Chondrocyte (in vitro differentiated cells): ENCODE measurements around the gene MATCAP1. TPM values are rescaled to one million over a fixed set of nuclear protein-coding genes. Genes with fewer than 3 reads are reported as not detected.
A peak's percentile ranks its signal among the peaks of the same experiment; 100 is the strongest.

Source experiments
- DNase-seq: peaks from one replicate; pipeline ENCODE4 v3.0.0; 2021; ENCODE audit warnings: mixed read lengths, low spot score
- H3K27ac Mint-ChIP-seq: one replicate; pipeline ENCODE4 v1.8.0; 2021; ENCODE audit warnings: mild to moderate bottlenecking, moderate library complexity, mixed read lengths; ENCODE audit not compliant: unreplicated experiment
- H3K27me3 Mint-ChIP-seq: 2 replicates; pipeline ENCODE4 v1.8.0; 2021; ENCODE audit warnings: low read depth, mixed read lengths
- H3K36me3 Mint-ChIP-seq: 2 replicates; pipeline ENCODE4 v1.8.0; 2021; ENCODE audit warnings: low read depth, mixed read lengths
- H3K4me1 Mint-ChIP-seq: 2 replicates; pipeline ENCODE4 v1.8.0; 2021; ENCODE audit warnings: low read depth, mild to moderate bottlenecking, mixed read lengths
- H3K4me3 Mint-ChIP-seq: one replicate; pipeline ENCODE4 v1.8.0; 2021; ENCODE audit warnings: mild to moderate bottlenecking, moderate library complexity, mixed read lengths; ENCODE audit not compliant: unreplicated experiment
- H3K9me3 Mint-ChIP-seq: 2 replicates; pipeline ENCODE4 v1.8.0; 2021; ENCODE audit warnings: low read depth, mixed read lengths
- total RNA-seq: library from RNA; stranded (reverse); gene quantifications from 3 replicates; pipeline ENCODE4 v1.2.1, GENCODE V29; 2021
- TF ChIP-seq, protein P1 (sequence below): fragments of 200-600 bp; sonication (generic); IDR thresholded peaks from 2 replicates; pipeline ENCODE4 v1.5.0; 2021; ENCODE audit warnings: antibody characterized with exemption, mild to moderate bottlenecking, moderate library complexity

MATCAP1 gene
- total RNA-seq, 1 donor from 2014 or later = 29.9 TPM

DNA sequence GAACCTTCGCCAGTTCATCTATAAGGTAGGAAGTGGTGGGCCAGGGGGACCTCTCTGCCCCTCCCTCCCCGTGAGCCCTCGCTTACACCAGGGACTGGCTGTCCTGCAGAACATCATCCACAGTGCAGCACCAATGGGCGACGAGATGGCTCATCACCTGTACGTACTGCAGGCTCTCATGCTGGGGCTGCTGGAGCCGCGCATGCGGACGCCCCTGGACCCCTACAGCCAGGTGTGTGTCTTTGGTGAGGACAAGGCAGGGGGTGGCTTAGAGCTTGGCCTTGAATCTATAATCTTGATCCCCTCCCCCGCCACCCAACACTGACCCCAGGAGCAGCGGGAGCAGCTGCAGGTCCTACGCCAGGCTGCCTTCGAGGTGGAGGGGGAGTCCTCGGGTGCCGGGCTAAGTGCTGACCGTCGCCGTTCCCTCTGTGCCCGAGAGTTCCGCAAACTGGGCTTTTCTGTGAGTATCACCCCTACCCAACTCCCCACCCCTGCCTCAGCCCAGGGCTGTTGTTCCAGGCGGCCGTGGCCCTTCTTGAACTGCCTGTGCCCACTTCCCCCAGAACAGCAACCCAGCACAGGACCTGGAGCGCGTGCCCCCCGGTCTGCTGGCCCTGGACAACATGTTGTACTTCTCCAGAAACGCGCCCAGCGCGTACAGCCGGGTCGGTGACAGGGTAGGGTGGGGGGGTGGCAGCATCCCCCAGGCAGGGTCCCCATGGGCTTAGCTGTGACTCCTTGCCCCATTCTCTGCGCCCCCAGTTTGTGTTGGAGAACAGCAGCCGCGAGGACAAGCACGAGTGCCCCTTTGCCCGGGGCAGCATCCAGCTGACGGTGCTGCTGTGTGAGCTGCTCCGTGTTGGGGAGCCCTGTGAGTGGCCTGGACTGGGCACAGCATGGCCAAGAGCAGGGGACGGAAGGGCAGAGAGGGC lies 17.9 kb upstream of the MATCAP1 start:
- H3K4me3 Mint-ChIP-seq = no peak overlapping the region
- H3K27me3 Mint-ChIP-seq = no peaks in the 10 kb centered on the region
- H3K9me3 Mint-ChIP-seq = no peaks in the 10 kb centered on the region
- DNase-seq = no peak
- H3K27ac Mint-ChIP-seq = no peak overlapping the region
- peaks cover 9% of the 10 kb centered on the region for H3K36me3 Mint-ChIP-seq
- TF ChIP-seq, protein P1, sequence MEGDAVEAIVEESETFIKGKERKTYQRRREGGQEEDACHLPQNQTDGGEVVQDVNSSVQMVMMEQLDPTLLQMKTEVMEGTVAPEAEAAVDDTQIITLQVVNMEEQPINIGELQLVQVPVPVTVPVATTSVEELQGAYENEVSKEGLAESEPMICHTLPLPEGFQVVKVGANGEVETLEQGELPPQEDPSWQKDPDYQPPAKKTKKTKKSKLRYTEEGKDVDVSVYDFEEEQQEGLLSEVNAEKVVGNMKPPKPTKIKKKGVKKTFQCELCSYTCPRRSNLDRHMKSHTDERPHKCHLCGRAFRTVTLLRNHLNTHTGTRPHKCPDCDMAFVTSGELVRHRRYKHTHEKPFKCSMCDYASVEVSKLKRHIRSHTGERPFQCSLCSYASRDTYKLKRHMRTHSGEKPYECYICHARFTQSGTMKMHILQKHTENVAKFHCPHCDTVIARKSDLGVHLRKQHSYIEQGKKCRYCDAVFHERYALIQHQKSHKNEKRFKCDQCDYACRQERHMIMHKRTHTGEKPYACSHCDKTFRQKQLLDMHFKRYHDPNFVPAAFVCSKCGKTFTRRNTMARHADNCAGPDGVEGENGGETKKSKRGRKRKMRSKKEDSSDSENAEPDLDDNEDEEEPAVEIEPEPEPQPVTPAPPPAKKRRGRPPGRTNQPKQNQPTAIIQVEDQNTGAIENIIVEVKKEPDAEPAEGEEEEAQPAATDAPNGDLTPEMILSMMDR = no peak
- peaks cover 9% of the 10 kb centered on the region for H3K4me1 Mint-ChIP-seq

DNA sequence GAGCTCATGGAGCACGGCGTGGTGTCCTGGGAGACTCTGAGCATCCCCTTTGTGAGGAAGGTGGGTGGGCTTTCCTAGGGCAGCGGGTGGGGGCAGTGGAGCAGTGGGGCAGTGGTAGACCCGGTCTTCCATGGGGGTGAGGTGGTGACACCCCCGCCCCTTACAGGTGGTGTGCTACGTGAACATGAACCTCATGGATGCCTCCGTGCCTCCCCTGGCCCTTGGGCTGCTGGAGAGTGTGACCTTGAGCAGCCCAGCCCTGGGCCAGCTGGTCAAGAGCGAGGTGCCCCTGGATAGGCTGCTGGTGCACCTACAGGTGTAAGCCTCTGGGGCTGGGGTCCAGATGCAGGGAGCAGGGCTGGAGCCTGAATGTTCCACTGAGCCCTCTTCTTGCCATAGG lies 16.7 kb upstream of the MATCAP1 start:
- Mint-ChIP-seq H3K27me3 (no peaks in the 10 kb centered on the region), H3K36me3 (peaks cover 19% of the 10 kb centered on the region), H3K27ac (no peak overlapping the region), H3K9me3 (no peaks in the 10 kb centered on the region), H3K4me1 (peaks cover 10% of the 10 kb centered on the region), H3K4me3 (no peak overlapping the region)
- TF ChIP-seq, protein P1 = no peak
- DNase-seq = no peak

DNA sequence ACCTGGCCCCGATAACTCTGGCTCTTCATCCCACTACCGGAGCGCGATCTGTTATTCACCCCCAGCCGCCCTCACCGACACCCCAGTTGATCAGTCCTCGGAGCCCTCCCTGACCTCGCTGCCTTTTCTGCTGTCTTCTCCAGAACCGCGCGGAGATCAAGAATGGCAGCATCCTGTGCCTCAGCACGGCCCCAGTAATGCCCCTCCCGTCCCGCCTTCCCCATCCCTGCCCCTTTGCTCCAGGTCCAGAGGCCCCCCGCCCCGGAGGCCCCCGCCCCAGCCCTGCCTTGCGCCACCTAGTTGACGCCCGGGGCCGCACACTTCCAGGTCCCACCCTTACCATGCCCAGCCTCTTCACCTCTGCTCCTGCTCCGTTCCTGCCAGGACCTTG lies 16.0 kb upstream of the MATCAP1 start:
- no peak for DNase-seq
- Mint-ChIP-seq H3K27ac (no peak overlapping the region), H3K4me1 (peaks cover 10% of the 10 kb centered on the region), H3K36me3 (peaks cover 21% of the 10 kb centered on the region), H3K9me3 (no peaks in the 10 kb centered on the region), H3K27me3 (no peaks in the 10 kb centered on the region), H3K4me3 (no peak overlapping the region)
- TF ChIP-seq, protein P1 = peak; percentile 20

DNA sequence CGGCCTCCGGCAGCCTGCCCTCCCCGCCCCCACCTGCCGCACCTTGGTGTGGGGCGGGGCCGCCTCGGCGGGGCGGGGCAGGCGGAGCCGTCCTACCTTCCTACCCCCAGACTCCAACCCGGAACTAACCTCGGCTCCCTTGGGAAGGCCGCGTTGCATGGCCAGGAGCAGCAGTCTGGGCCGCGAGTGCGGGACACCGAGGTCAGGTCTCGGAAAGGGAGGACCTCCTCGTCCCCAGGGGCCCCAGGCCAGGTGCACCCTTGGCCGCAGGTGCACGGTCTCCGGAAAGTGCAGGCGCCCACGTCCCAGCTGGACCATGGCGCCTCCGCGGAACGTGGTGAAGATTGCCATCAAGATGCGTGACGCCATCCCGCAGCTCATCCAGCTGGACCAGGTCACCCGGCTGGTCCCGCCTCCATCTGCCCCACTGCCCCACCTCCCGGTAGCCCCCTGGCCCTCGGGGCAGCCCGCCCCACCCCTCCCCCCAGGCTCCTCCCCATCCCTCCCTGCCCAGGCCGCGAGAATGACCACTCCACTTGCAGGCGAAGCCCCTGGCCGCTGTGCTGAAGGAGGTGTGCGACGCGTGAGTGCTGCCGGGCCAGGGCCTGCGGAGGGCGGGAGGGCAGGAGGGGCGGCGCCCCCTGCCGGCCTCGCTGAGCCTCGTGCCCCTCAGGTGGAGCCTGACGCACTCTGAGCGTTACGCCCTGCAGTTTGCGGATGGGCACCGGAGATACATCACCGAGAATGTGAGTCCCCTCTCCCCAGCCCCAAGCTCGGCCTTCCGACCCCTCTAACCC lies 15.4 kb upstream of the MATCAP1 start, which contains the start of gene ELMO3:
TSS of gene ELMO3 (plus strand) at position 121 of the 797 bp plus-strand sequence. CDS start at position 317, 196 bp downstream.
- H3K9me3 Mint-ChIP-seq = no peaks in the 10 kb centered on the region

More for the DNA sequence above, 15.4 kb upstream of the MATCAP1 start, which contains the start of gene ELMO3:
- Mint-ChIP-seq H3K36me3 (peaks cover 24% of the 10 kb centered on the region), H3K27ac (peak within 1 kb of the TSS; percentile 42), H3K27me3 (no peaks in the 10 kb centered on the region), H3K4me3 (no peak within 1 kb of the TSS), H3K4me1 (peaks cover 10% of the 10 kb centered on the region)
- DNase-seq = no peak
- TF ChIP-seq, protein P1 = peak; percentile 48
